ENCODE measurements around the gene HOXD9. TPM values are rescaled to one million over a fixed set of nuclear protein-coding genes. Genes with fewer than 3 reads are reported as not detected.

The HOXD9 gene
- polyA plus RNA-seq, 4 donors = 58.0 to 106 (median 69.1) TPM

Other genes starting within 250 kb of the HOXD9 start
- gene LNPK, start 120.5 kb upstream of the HOXD9 start, polyA plus RNA-seq (ENCODE audit: insufficient read length in 4 of 4) = 10 to 100 TPM; 24.0 to 31.9 (median 27.7) TPM
- under 1 TPM in 2 of 4 donors, not detected in 2; 0.04 to 0.06 TPM for gene EVX2, start 38.8 kb upstream of the HOXD9 start, polyA plus RNA-seq (ENCODE audit: insufficient read length in 4 of 4)
- gene HOXD13, start 30.0 kb upstream of the HOXD9 start, polyA plus RNA-seq (ENCODE audit: insufficient read length in 4 of 4) = under 1 TPM; 0.10 to 0.36 (median 0.23) TPM
- under 1 TPM; 0.33 to 0.86 (median 0.51) TPM for gene HOXD12, start 22.9 kb upstream of the HOXD9 start, polyA plus RNA-seq (ENCODE audit: insufficient read length in 4 of 4)
- gene HOXD11, start 15.4 kb upstream of the HOXD9 start, polyA plus RNA-seq (ENCODE audit: insufficient read length in 4 of 4) = 10 to 100 TPM; 45.8 to 76.0 (median 63.4) TPM
- 100 to 1,000 TPM; 127 to 194 (median 184) TPM for gene HOXD10, start 5.9 kb upstream of the HOXD9 start, polyA plus RNA-seq (ENCODE audit: insufficient read length in 4 of 4)
- gene HOXD8, start 7.0 kb downstream of the HOXD9 start, polyA plus RNA-seq (ENCODE audit: insufficient read length in 4 of 4) = 100 to 1,000 TPM in 3 of 4 donors, 10 to 100 TPM in 1; 42.2 to 245 (median 180) TPM
- gene HOXD4, start 28.8 kb downstream of the HOXD9 start, polyA plus RNA-seq (ENCODE audit: insufficient read length in 4 of 4) = 10 to 100 TPM; 32.9 to 66.2 (median 39.4) TPM
- 10 to 100 TPM; 13.8 to 31.0 (median 24.6) TPM for gene HOXD3, start 34.6 kb downstream of the HOXD9 start, polyA plus RNA-seq (ENCODE audit: insufficient read length in 4 of 4)
- gene HOXD1, start 65.9 kb downstream of the HOXD9 start, polyA plus RNA-seq (ENCODE audit: insufficient read length in 4 of 4) = 10 to 100 TPM in 1 of 4 donors, 1 to 10 TPM in 3; 3.1 to 13.7 (median 8.5) TPM
- gene MTX2, start 146.7 kb downstream of the HOXD9 start, polyA plus RNA-seq (ENCODE audit: insufficient read length in 4 of 4) = 100 to 1,000 TPM in 2 of 4 donors, 10 to 100 TPM in 2; 49.0 to 103 (median 96.7) TPM

Data from left renal pelvis (tissue), 4 donors.